OCI-LY7 (cell line): ENCODE measurements around the gene DNAAF1. TPM values are rescaled to one million over a fixed set of nuclear protein-coding genes. Genes with fewer than 3 reads are reported as not detected.
A peak's percentile ranks its signal among the peaks of the same experiment; 100 is the strongest.

Source experiments
- BruUV-seq: library from RNA; stranded (reverse); fragments of 400-500 nt; replicated peaks from 2 replicates; lab custom pipeline; 2021; lab: Mats Ljungman, UMichigan
- CTCF ChIA-PET: fragments of 300-600 bp; sonication (Branson Sonifier 250); formaldehyde crosslinking; loops from one replicate; lab custom pipeline; 2022; ENCODE audit warnings: antibody characterized with exemption; ENCODE audit not compliant: unreplicated experiment; lab: Charles Lee
- POLR2A ChIA-PET: fragments of 300-600 bp; sonication (Branson Sonifier 250); formaldehyde crosslinking; loops from one replicate; lab custom pipeline; 2022; ENCODE audit warnings: antibody characterized with exemption; lab: Charles Lee
- DNase-seq: peaks from one replicate; pipeline ENCODE4 v3.0.0-alpha.2; 2015; ENCODE audit warnings: low spot score
- H2AFZ ChIP-seq: fragments of 200-600 bp; sonication (generic), shearing (Covaris generic); 2 replicates; pipeline ENCODE4 v1.6.1; 2014; ENCODE audit warnings: mild to moderate bottlenecking, antibody characterized with exemption, low read length, moderate library complexity
- H3K27ac ChIP-seq: fragments of 200-600 bp; sonication (generic); 2 replicates; pipeline ENCODE4 v1.5.1; 2014; ENCODE audit warnings: mixed run types, low read depth, mild to moderate bottlenecking, moderate library complexity, low read length, inconsistent platforms; ENCODE audit not compliant: poor library complexity, severe bottlenecking
- H3K36me3 ChIP-seq: fragments of 200-600 bp; sonication (generic); 2 replicates; pipeline ENCODE4 v1.6.1; 2014; ENCODE audit warnings: mild to moderate bottlenecking, antibody characterized with exemption, low read length, moderate library complexity, mixed read lengths; ENCODE audit not compliant: insufficient read depth
- H3K4me1 ChIP-seq: fragments of 200-600 bp; sonication (generic); 2 replicates; pipeline ENCODE4 v1.5.1; 2014; ENCODE audit warnings: mild to moderate bottlenecking, low read length; ENCODE audit not compliant: insufficient read depth, poor library complexity, severe bottlenecking
- H3K4me2 ChIP-seq: fragments of 200-600 bp; sonication (generic); 2 replicates; pipeline ENCODE4 v1.6.1; 2014; ENCODE audit warnings: mild to moderate bottlenecking, low read length
- H3K4me3 ChIP-seq: fragments of 200-600 bp; sonication (generic); 2 replicates; pipeline ENCODE4 v1.5.1; 2014; ENCODE audit warnings: mild to moderate bottlenecking, low read depth, low read length; ENCODE audit not compliant: poor library complexity, severe bottlenecking
- H3K79me2 ChIP-seq: fragments of 200-600 bp; sonication (generic); 2 replicates; pipeline ENCODE4 v1.6.1; 2016; ENCODE audit warnings: low read depth, mild to moderate bottlenecking, low read length, moderate library complexity, mixed read lengths; ENCODE audit not compliant: insufficient read depth
- H3K9me2 ChIP-seq: fragments of 200-600 bp; sonication (generic); 2 replicates; pipeline ENCODE4 v1.6.1; 2016; ENCODE audit warnings: mild to moderate bottlenecking, low read length, mixed read lengths; ENCODE audit not compliant: insufficient read depth
- H3K9me3 ChIP-seq: fragments of 200-600 bp; sonication (generic); 2 replicates; pipeline ENCODE4 v1.6.1; 2014; ENCODE audit warnings: mild to moderate bottlenecking, mixed run types, low read length, mixed read lengths
- H4K20me1 ChIP-seq: fragments of 200-600 bp; sonication (generic); 2 replicates; pipeline ENCODE4 v1.6.1; 2014; ENCODE audit warnings: mild to moderate bottlenecking, antibody characterized with exemption, low read length, moderate library complexity, mixed read lengths; ENCODE audit not compliant: insufficient read depth
- EZH2phosphoT487 ChIP-seq: fragments of 200-600 bp; sonication (generic); IDR thresholded peaks from 2 replicates; pipeline ENCODE4 v1.6.1; 2018; ENCODE audit warnings: low read depth, borderline replicate concordance, mild to moderate bottlenecking, mixed run types, antibody characterized with exemption, low read length, moderate library complexity, mixed read lengths
- intact Hi-C: fragments of 100-400 bp; cut with micrococcal nuclease; formaldehyde crosslinking; loops from one replicate; pipeline ENCODE4 v1.10.0; 2022; ENCODE audit not compliant: unreplicated experiment
- total RNA-seq, 2 experiments: library from RNA; depleted of rRNA in 1 of 2; stranded (reverse); fragments of >200 nt in 1 of 2; shearing (Covaris generic) in 1 of 2; gene quantifications; 2 replicates each; pipeline ENCODE4 v1.2.3, GENCODE V29; 2014 to 2022
- TF ChIP-seq, protein P1 (sequence below): fragments of 200-600 bp; sonication (generic); conservative IDR thresholded peaks from 2 replicates; pipeline ENCODE4 v1.5.1; 2014; ENCODE audit warnings: mild to moderate bottlenecking, antibody characterized with exemption, low read length, moderate library complexity, mixed read lengths

Gene DNAAF1
- total RNA-seq, 2 experiments from 2014 or later = 0.34 TPM; not detected in 1

GRCh38 chr16:84177741-84178073 lies 32.6 kb downstream of the DNAAF1 start:
- intact Hi-C loops = loop anchor here (10.0 kb wide), 1 partner anchor 223 kb away; the partner anchor contains the start of gene OSGIN1
- Histone ChIP-seq H3K4me1 (no peaks in the 10 kb centered on the region), H3K9me2 (no peaks in the 10 kb centered on the region), H3K27ac (no peak overlapping the region), H3K4me3 (no peak overlapping the region), H3K9me3 (no peaks in the 10 kb centered on the region), H3K36me3 (peaks cover 37% of the 10 kb centered on the region), H2AFZ (no peak overlapping the region), H4K20me1 (no peaks in the 10 kb centered on the region; the same call in 1 of the 2 replicates), H3K4me2 (no peak overlapping the region), H3K79me2 (no peaks in the 10 kb centered on the region)
- DNase-seq = no peak
- no TSS peak for BruUV-seq
- ChIA-PET POLR2A (interaction anchor here (0.5 kb wide), 1 partner anchor 54 kb away, joined by 4 read pairs; no protein-coding TSS in a partner anchor), CTCF (no interaction called here)
- TF ChIP-seq, protein P1, sequence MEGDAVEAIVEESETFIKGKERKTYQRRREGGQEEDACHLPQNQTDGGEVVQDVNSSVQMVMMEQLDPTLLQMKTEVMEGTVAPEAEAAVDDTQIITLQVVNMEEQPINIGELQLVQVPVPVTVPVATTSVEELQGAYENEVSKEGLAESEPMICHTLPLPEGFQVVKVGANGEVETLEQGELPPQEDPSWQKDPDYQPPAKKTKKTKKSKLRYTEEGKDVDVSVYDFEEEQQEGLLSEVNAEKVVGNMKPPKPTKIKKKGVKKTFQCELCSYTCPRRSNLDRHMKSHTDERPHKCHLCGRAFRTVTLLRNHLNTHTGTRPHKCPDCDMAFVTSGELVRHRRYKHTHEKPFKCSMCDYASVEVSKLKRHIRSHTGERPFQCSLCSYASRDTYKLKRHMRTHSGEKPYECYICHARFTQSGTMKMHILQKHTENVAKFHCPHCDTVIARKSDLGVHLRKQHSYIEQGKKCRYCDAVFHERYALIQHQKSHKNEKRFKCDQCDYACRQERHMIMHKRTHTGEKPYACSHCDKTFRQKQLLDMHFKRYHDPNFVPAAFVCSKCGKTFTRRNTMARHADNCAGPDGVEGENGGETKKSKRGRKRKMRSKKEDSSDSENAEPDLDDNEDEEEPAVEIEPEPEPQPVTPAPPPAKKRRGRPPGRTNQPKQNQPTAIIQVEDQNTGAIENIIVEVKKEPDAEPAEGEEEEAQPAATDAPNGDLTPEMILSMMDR = no peak
- no peak for TF ChIP-seq EZH2phosphoT487

GRCh38 chr16:84178146-84178765 lies 33.1 kb downstream of the DNAAF1 start:
- Histone ChIP-seq H3K9me3 (no peaks in the 10 kb centered on the region), H3K9me2 (no peaks in the 10 kb centered on the region), H3K4me2 (no peak overlapping the region), H2AFZ (no peak overlapping the region), H3K79me2 (no peaks in the 10 kb centered on the region), H4K20me1 (no peaks in the 10 kb centered on the region; the same call in 1 of the 2 replicates), H3K36me3 (peaks cover 43% of the 10 kb centered on the region), H3K4me1 (no peaks in the 10 kb centered on the region), H3K27ac (no peak overlapping the region), H3K4me3 (no peak overlapping the region)
- TSS peak; percentile 59 for BruUV-seq
- intact Hi-C loops = loop anchor here (10.0 kb wide), 1 partner anchor 223 kb away; the partner anchor contains the start of gene OSGIN1
- ChIA-PET CTCF (no interaction called here), POLR2A (no interaction called here)
- TF ChIP-seq, protein P1 = no peak
- TF ChIP-seq EZH2phosphoT487 = no peak
- DNase-seq = no peak
